Measurements from ENCODE around the gene PIEZO2.

The PIEZO2 gene

GRCh38 chr18:11002796-11003195, 146.6 kb downstream of the PIEZO2 start:
- TF ChIP-seq CTCF (IDR thresholded peaks at IDR 0.05; ENCODE audit: low read depth, low read length), result no peak
- no peak for DNase-seq (ENCODE audit: extremely low read depth, low read depth)

- TF ChIP-seq CTCF (IDR thresholded peaks at IDR 0.05; ENCODE audit: low read depth, low read length), result no peak
Observed at GRCh38 chr18:11002277-11002676, 147.1 kb downstream of the PIEZO2 start.

GRCh38 chr18:11000071-11000470, 149.3 kb downstream of the PIEZO2 start:
- TF ChIP-seq CTCF (IDR thresholded peaks at IDR 0.05; ENCODE audit: low read depth, low read length), result no peak
- DNase-seq (ENCODE audit: extremely low read depth, low read depth), result no peak

More at GRCh38 chr18:11002277-11002676, 147.1 kb downstream of the PIEZO2 start:
- no peak for DNase-seq (ENCODE audit: extremely low read depth, low read depth)

- no peak for DNase-seq (ENCODE audit: extremely low read depth, low read depth)
Observed at GRCh38 chr18:10997885-10998284, 151.5 kb downstream of the PIEZO2 start.

GRCh38 chr18:10995550-10995949, 153.8 kb downstream of the PIEZO2 start:
- no peak for TF ChIP-seq CTCF (IDR thresholded peaks at IDR 0.05; ENCODE audit: low read depth, low read length)
- no peak for DNase-seq (ENCODE audit: extremely low read depth, low read depth)

More at GRCh38 chr18:10997885-10998284, 151.5 kb downstream of the PIEZO2 start:
- no peak for TF ChIP-seq CTCF (IDR thresholded peaks at IDR 0.05; ENCODE audit: low read depth, low read length)

GRCh38 chr18:10989486-10989885, 159.9 kb downstream of the PIEZO2 start:
- TF ChIP-seq CTCF (IDR thresholded peaks at IDR 0.05; ENCODE audit: low read depth, low read length), result no peak
- no peak for DNase-seq (ENCODE audit: extremely low read depth, low read depth)

- no peak for DNase-seq (ENCODE audit: extremely low read depth, low read depth)
Observed at GRCh38 chr18:10985689-10986088, 163.7 kb downstream of the PIEZO2 start.

More at GRCh38 chr18:10985689-10986088, 163.7 kb downstream of the PIEZO2 start:
- TF ChIP-seq CTCF (IDR thresholded peaks at IDR 0.05; ENCODE audit: low read depth, low read length), result no peak

Data from AG09319 (cell line).